ENCODE data around the gene STYX.

STYX gene

GRCh38 chr14:52791223-52792096 lies 61.5 kb downstream of the STYX start, which contains the start of gene GNPNAT1:
Gene GNPNAT1, minus strand, starts transcription at chr14:52791607. Its CDS starts 6,957 bp downstream, at chr14:52784650.
- Histone ChIP-seq H3K9ac (ENCODE audit: low read length) (peak within 1 kb of the TSS; percentile 95), H2BK120ac (ENCODE audit: low read depth, low read length) (peak within 1 kb of the TSS; percentile 64), H3K36me3 (ENCODE audit: control insufficient read depth in 1 of 2, insufficient read depth in 2 of 2, low read depth in 1 of 2, low read length in 2 of 2) (no peaks in the 10 kb centered on the region), H3K4ac (ENCODE audit: low read depth in 1 of 2, low read length in 2 of 2) (peak within 1 kb of the TSS; percentile 73 to 86), H3K4me3 (ENCODE audit: insufficient read depth in 1 of 2, low read depth in 1 of 2, low read length in 2 of 2) (peak within 1 kb of the TSS; percentile 69 to 96), H4K8ac (ENCODE audit: low read length) (peak within 1 kb of the TSS; percentile 86), H3K9me3 (ENCODE audit: control insufficient read depth, low read length) (no peaks in the 10 kb centered on the region), H3K27ac (ENCODE audit: low read length, poor library complexity, severe bottlenecking) (peak within 1 kb of the TSS; percentile 81), H3K79me1 (replicated peaks; ENCODE audit: low read length, poor library complexity, severe bottlenecking) (peaks cover 2% of the 10 kb centered on the region), H2AFZ (ENCODE audit: low read depth, low read length) (peak within 1 kb of the TSS; percentile 90), H4K91ac (ENCODE audit: low read length) (peak within 1 kb of the TSS; percentile 66), H2AK5ac (ENCODE audit: low read length, severe bottlenecking) (peak within 1 kb of the TSS; percentile 23), H2BK5ac (ENCODE audit: low read depth, low read length, poor library complexity, severe bottlenecking) (peak within 1 kb of the TSS; percentile 39), H3K14ac (ENCODE audit: low read length in 2 of 2) (peak within 1 kb of the TSS in 1 of 2 experiments; percentile 82), H3K4me1 (ENCODE audit: control insufficient read depth, insufficient read depth, low read depth, low read length) (peaks cover 4% of the 10 kb centered on the region), H2BK12ac (ENCODE audit: low read length in 2 of 2) (peak within 1 kb of the TSS in 1 of 2 experiments; percentile 21), H3K23ac (ENCODE audit: low read length in 2 of 2) (peak within 1 kb of the TSS in 1 of 2 experiments; percentile 73), H2BK15ac (ENCODE audit: low read depth, poor library complexity, severe bottlenecking) (peak within 1 kb of the TSS; percentile 73), H3K18ac (ENCODE audit: low read depth in 1 of 2, low read length in 2 of 2) (peak within 1 kb of the TSS; percentile 82 to 88), H3K4me2 (ENCODE audit: low read length, poor library complexity, severe bottlenecking) (peak within 1 kb of the TSS; percentile 83), H3K27me3 (ENCODE audit: control insufficient read depth in 1 of 2, insufficient read depth in 1 of 2, low read length in 2 of 2) (no peaks in the 10 kb centered on the region)
- DNase-seq: peak; percentile 96
- WGBS: under 1% methylated on average over 54 of the region's 74 CpGs

GRCh38 chr14:52792097-52792415 lies 62.1 kb downstream of the STYX start:
- peak overlapping the region in 1 of 2 experiments; percentile 22 for H3K18ac ChIP-seq (ENCODE audit: low read depth in 1 of 2, low read length in 2 of 2)
- peak overlapping the region in 1 of 2 experiments; percentile 73 for H3K4ac ChIP-seq (ENCODE audit: low read depth in 1 of 2, low read length in 2 of 2)
- peak overlapping the region; percentile 44 for H3K4me2 ChIP-seq (ENCODE audit: low read length, poor library complexity, severe bottlenecking)
- H3K14ac ChIP-seq (ENCODE audit: low read length in 2 of 2): no peak overlapping the region
- H2AFZ ChIP-seq (ENCODE audit: low read depth, low read length): no peak overlapping the region
- H2BK120ac ChIP-seq (ENCODE audit: low read depth, low read length): no peak overlapping the region
- H3K9me3 ChIP-seq (ENCODE audit: control insufficient read depth, low read length): no peaks in the 10 kb centered on the region
- no peak for DNase-seq
- H3K9ac ChIP-seq (ENCODE audit: low read length): peak overlapping the region; percentile 85
- peak overlapping the region; percentile 81 for H3K27ac ChIP-seq (ENCODE audit: low read length, poor library complexity, severe bottlenecking)
- H3K36me3 ChIP-seq (ENCODE audit: control insufficient read depth in 1 of 2, insufficient read depth in 2 of 2, low read depth in 1 of 2, low read length in 2 of 2): no peaks in the 10 kb centered on the region
- peak overlapping the region; percentile 74 for H4K8ac ChIP-seq (ENCODE audit: low read length)
- peaks cover 4% of the 10 kb centered on the region for H3K4me1 ChIP-seq (ENCODE audit: control insufficient read depth, insufficient read depth, low read depth, low read length)
- WGBS: 60% methylated on average over 7 of the region's 7 CpGs
- H3K23ac ChIP-seq (ENCODE audit: low read length in 2 of 2): no peak overlapping the region
- no peak overlapping the region for H2BK12ac ChIP-seq (ENCODE audit: low read length in 2 of 2)
- H3K4me3 ChIP-seq (ENCODE audit: insufficient read depth in 1 of 2, low read depth in 1 of 2, low read length in 2 of 2): peak overlapping the region; percentile 26 to 75
- H2BK5ac ChIP-seq (ENCODE audit: low read depth, low read length, poor library complexity, severe bottlenecking): no peak overlapping the region
- no peaks in the 10 kb centered on the region for H3K27me3 ChIP-seq (ENCODE audit: control insufficient read depth in 1 of 2, insufficient read depth in 1 of 2, low read length in 2 of 2)
- H2AK5ac ChIP-seq (ENCODE audit: low read length, severe bottlenecking): peak overlapping the region; percentile 23
- H3K79me1 ChIP-seq (replicated peaks; ENCODE audit: low read length, poor library complexity, severe bottlenecking): peaks cover 2% of the 10 kb centered on the region
- no peak overlapping the region for H2BK15ac ChIP-seq (ENCODE audit: low read depth, poor library complexity, severe bottlenecking)
- H4K91ac ChIP-seq (ENCODE audit: low read length): peak overlapping the region; percentile 35

- no peaks in the 10 kb centered on the region for H3K36me3 ChIP-seq (ENCODE audit: control insufficient read depth in 1 of 2, insufficient read depth in 2 of 2, low read depth in 1 of 2, low read length in 2 of 2)
- H3K79me1 ChIP-seq (replicated peaks; ENCODE audit: low read length, poor library complexity, severe bottlenecking): peaks cover 2% of the 10 kb centered on the region
- no peak overlapping the region for H4K91ac ChIP-seq (ENCODE audit: low read length)
- no peak overlapping the region for H3K27ac ChIP-seq (ENCODE audit: low read length, poor library complexity, severe bottlenecking)
- no peak overlapping the region for H3K4ac ChIP-seq (ENCODE audit: low read depth in 1 of 2, low read length in 2 of 2)
- no peak overlapping the region for H3K18ac ChIP-seq (ENCODE audit: low read depth in 1 of 2, low read length in 2 of 2)
- H3K27me3 ChIP-seq (ENCODE audit: control insufficient read depth in 1 of 2, insufficient read depth in 1 of 2, low read length in 2 of 2): no peaks in the 10 kb centered on the region
- H3K23ac ChIP-seq (ENCODE audit: low read length in 2 of 2): no peak overlapping the region
- H3K4me1 ChIP-seq (ENCODE audit: control insufficient read depth, insufficient read depth, low read depth, low read length): peaks cover 4% of the 10 kb centered on the region
- H3K4me3 ChIP-seq (ENCODE audit: insufficient read depth in 1 of 2, low read depth in 1 of 2, low read length in 2 of 2): no peak overlapping the region
- no peak overlapping the region for H2BK12ac ChIP-seq (ENCODE audit: low read length in 2 of 2)
- H2BK120ac ChIP-seq (ENCODE audit: low read depth, low read length): no peak overlapping the region
- no peak overlapping the region for H2BK5ac ChIP-seq (ENCODE audit: low read depth, low read length, poor library complexity, severe bottlenecking)
- no peak overlapping the region for H4K8ac ChIP-seq (ENCODE audit: low read length)
- no peak overlapping the region for H2AFZ ChIP-seq (ENCODE audit: low read depth, low read length)
- WGBS: 95% methylated on average over 1 of the region's 2 CpGs
- H2BK15ac ChIP-seq (ENCODE audit: low read depth, poor library complexity, severe bottlenecking): no peak overlapping the region
- no peak overlapping the region for H3K9ac ChIP-seq (ENCODE audit: low read length)
- H3K4me2 ChIP-seq (ENCODE audit: low read length, poor library complexity, severe bottlenecking): no peak overlapping the region
- H2AK5ac ChIP-seq (ENCODE audit: low read length, severe bottlenecking): no peak overlapping the region
- no peak overlapping the region for H3K14ac ChIP-seq (ENCODE audit: low read length in 2 of 2)
- no peaks in the 10 kb centered on the region for H3K9me3 ChIP-seq (ENCODE audit: control insufficient read depth, low read length)
- peak; percentile 18 for DNase-seq
Observed at GRCh38 chr14:52793061-52793460, 63.1 kb downstream of the STYX start.

GRCh38 chr14:52797653-52798052 lies 67.7 kb downstream of the STYX start:
- Histone ChIP-seq H3K9me3 (ENCODE audit: control insufficient read depth, low read length) (no peaks in the 10 kb centered on the region), H3K9ac (ENCODE audit: low read length) (no peak overlapping the region), H2BK15ac (ENCODE audit: low read depth, poor library complexity, severe bottlenecking) (no peak overlapping the region), H3K18ac (ENCODE audit: low read depth in 1 of 2, low read length in 2 of 2) (no peak overlapping the region), H2AK5ac (ENCODE audit: low read length, severe bottlenecking) (no peak overlapping the region), H2BK12ac (ENCODE audit: low read length in 2 of 2) (no peak overlapping the region), H2AFZ (ENCODE audit: low read depth, low read length) (no peak overlapping the region), H3K4me3 (ENCODE audit: insufficient read depth in 1 of 2, low read depth in 1 of 2, low read length in 2 of 2) (no peak overlapping the region), H3K79me1 (replicated peaks; ENCODE audit: low read length, poor library complexity, severe bottlenecking) (no peaks in the 10 kb centered on the region), H2BK120ac (ENCODE audit: low read depth, low read length) (no peak overlapping the region), H3K27ac (ENCODE audit: low read length, poor library complexity, severe bottlenecking) (no peak overlapping the region), H4K8ac (ENCODE audit: low read length) (no peak overlapping the region), H3K14ac (ENCODE audit: low read length in 2 of 2) (no peak overlapping the region), H3K23ac (ENCODE audit: low read length in 2 of 2) (no peak overlapping the region), H3K4me2 (ENCODE audit: low read length, poor library complexity, severe bottlenecking) (no peak overlapping the region), H3K4me1 (ENCODE audit: control insufficient read depth, insufficient read depth, low read depth, low read length) (no peaks in the 10 kb centered on the region), H2BK5ac (ENCODE audit: low read depth, low read length, poor library complexity, severe bottlenecking) (no peak overlapping the region), H4K91ac (ENCODE audit: low read length) (no peak overlapping the region), H3K4ac (ENCODE audit: low read depth in 1 of 2, low read length in 2 of 2) (no peak overlapping the region), H3K36me3 (ENCODE audit: control insufficient read depth in 1 of 2, insufficient read depth in 2 of 2, low read depth in 1 of 2, low read length in 2 of 2) (no peaks in the 10 kb centered on the region), H3K27me3 (ENCODE audit: control insufficient read depth in 1 of 2, insufficient read depth in 1 of 2, low read length in 2 of 2) (no peaks in the 10 kb centered on the region)
- WGBS: 79% methylated on average over 2 of the region's 3 CpGs
- DNase-seq: no peak
